ENCODE results near the gene KLHL40.

KLHL40 gene

DNA sequence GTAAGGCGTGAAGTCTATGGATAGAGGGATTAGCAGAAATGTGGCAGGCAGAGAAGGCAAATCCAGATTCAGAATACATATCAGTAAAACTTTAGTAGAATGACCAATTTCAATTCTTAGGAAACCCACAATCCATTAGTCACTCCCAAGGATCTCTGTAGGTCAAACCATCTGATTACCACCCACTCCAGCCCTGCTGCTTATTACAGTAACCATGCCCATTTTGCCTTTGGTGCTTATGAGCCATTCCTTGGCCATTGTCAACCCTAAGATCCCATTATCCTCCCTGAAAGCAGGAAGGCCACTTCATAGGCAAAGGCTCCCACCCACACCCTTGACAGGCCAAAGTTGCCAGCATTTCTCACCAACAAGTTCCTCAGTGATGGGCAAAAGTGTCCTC, 5.1 kb upstream of the KLHL40 start:
- Histone ChIP-seq H3K4me3 (no peak overlapping the region), H3K27ac (no peak overlapping the region)
- no peak for DNase-seq (ENCODE audit: low spot score)
- TF ChIP-seq, protein P1, sequence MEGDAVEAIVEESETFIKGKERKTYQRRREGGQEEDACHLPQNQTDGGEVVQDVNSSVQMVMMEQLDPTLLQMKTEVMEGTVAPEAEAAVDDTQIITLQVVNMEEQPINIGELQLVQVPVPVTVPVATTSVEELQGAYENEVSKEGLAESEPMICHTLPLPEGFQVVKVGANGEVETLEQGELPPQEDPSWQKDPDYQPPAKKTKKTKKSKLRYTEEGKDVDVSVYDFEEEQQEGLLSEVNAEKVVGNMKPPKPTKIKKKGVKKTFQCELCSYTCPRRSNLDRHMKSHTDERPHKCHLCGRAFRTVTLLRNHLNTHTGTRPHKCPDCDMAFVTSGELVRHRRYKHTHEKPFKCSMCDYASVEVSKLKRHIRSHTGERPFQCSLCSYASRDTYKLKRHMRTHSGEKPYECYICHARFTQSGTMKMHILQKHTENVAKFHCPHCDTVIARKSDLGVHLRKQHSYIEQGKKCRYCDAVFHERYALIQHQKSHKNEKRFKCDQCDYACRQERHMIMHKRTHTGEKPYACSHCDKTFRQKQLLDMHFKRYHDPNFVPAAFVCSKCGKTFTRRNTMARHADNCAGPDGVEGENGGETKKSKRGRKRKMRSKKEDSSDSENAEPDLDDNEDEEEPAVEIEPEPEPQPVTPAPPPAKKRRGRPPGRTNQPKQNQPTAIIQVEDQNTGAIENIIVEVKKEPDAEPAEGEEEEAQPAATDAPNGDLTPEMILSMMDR (IDR thresholded peaks at IDR 0.05): no peak

DNA sequence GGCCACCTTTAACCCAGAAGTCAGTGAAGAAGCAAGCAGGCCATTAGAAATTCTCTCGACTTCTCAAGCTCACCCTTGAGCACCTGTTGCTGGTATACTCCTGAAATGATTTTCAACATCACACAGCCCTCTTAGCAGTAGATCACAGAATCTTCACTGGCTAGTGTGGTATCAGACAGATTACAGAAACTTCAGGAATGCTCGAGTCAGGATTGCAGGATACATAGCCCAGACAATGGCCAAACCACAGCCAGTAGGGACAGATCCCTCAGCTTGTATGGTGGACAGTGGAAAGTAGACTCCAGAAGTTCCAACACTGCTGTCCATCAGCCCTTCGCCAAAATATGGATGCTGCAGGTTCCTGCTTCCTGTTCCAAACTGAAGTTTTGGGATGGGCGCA, 4.5 kb upstream of the KLHL40 start:
- DNase-seq (ENCODE audit: low spot score): no peak
- TF ChIP-seq, protein P1 (IDR thresholded peaks at IDR 0.05): no peak

DNA sequence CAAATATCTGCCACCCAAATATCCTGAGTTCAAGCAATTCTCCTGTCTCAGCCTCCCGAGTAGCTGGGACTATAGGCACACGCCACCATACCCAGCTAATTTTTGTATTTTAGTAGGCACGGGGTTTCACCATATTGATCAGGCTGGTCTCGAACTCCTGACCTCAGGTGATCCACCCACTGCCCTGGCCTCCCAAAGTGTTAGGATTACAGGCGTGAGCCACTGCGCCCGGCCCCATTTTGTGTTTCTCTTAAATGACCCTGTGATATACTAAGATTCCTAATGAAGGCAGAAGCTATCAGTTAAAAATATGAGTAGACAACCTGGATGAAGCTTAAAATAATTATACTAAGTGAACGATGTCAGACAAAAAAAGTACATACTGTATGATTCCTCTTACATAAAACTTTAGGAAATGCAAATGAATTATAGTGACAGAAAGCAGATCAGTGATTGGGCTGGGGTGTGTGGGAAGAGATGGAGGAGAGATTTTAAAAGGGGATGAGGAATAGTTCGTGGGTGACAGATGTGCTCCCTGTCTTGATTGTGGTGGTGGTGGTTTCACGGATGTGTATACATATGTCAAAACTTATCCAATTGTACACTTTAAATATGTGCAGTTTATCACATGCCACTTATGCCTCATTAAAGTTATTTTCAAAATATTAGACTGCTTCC, 3.8 kb upstream of the KLHL40 start:
- H3K4me3 ChIP-seq: no peak overlapping the region
- TF ChIP-seq, protein P1 (IDR thresholded peaks at IDR 0.05): no peak
- no peak overlapping the region for H3K27ac ChIP-seq
- DNase-seq (ENCODE audit: low spot score): no peak

More for the DNA sequence above, 4.5 kb upstream of the KLHL40 start:
- Histone ChIP-seq H3K4me3 (no peak overlapping the region), H3K27ac (no peak overlapping the region)

DNA sequence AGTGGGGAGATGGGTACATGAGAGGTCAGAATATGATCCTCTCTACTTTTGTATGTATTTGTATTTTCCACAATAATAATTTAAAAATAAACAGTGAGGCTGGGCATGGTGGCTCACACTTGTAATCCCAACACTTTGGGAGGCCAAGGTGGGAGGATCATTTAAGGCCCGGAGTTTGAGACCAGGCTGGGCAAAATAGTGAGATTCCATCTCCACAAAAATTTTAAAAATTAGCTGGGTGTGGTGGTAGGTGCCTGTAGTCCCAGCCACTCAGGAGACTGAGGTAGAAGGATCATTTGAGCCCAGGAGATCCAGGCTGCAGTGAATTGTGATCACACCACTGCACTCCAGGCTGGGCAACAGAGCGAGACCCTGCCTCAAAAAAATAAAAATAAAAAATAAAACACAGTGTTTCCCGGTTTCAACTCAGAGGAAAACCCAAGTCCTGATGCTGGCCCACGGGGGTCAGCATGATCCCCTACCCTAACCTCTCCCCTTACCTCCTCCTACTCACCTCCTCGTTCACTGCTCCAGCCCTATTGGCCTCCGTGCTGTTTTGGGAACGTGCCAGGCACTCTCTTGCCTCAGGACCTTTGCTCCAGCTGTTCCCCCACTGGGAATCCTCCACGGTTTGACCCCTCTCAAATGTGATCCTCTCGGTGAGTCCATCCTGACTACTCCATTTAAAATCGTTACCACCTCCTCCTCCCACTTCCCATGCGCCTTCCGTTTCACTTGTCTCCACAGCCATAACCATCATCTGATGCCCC, 2.9 kb upstream of the KLHL40 start:
- TF ChIP-seq, protein P1 (IDR thresholded peaks at IDR 0.05): no peak
- DNase-seq (ENCODE audit: low spot score): no peak
- Histone ChIP-seq H3K27ac (peak overlapping the region; percentile 23 to 53), H3K4me3 (no peak overlapping the region)

DNA sequence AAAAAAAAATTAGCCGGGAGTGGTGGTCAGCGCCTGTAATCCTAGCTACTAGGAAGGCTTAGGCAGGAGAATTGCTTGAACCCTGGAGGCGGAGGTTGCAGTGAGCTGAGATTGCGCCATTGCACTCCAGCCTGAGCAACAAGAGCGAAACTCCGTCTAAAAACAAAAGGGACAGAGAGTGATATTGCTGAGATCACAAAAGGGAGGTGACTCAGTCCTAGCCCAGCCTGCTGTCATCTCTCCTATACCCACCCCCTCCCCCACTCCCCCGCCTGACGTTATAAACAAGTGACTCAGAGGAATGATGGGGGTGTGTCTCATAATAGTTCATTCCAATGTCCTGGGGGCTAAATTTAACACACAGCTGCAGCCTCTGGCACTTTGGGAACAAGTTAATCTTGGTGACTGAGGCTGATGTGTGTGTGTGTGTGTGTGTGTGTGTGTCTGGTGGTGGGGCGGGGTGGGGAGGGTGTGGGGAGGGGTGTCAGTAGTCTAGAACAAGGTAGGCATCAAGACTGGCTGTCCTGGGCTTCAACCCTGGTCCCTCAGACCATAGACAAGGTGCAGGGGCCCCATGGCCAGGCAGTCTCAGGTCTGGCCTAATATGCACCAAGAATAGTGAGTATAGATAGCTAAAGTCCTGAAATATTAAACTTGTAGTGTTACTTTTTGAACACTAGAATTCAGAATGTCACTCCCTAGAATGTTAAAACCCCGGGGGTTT, 1.3 kb upstream of the KLHL40 start:
- H3K4me3 ChIP-seq: no peak overlapping the region
- TF ChIP-seq, protein P1 (IDR thresholded peaks at IDR 0.05): no peak

DNA sequence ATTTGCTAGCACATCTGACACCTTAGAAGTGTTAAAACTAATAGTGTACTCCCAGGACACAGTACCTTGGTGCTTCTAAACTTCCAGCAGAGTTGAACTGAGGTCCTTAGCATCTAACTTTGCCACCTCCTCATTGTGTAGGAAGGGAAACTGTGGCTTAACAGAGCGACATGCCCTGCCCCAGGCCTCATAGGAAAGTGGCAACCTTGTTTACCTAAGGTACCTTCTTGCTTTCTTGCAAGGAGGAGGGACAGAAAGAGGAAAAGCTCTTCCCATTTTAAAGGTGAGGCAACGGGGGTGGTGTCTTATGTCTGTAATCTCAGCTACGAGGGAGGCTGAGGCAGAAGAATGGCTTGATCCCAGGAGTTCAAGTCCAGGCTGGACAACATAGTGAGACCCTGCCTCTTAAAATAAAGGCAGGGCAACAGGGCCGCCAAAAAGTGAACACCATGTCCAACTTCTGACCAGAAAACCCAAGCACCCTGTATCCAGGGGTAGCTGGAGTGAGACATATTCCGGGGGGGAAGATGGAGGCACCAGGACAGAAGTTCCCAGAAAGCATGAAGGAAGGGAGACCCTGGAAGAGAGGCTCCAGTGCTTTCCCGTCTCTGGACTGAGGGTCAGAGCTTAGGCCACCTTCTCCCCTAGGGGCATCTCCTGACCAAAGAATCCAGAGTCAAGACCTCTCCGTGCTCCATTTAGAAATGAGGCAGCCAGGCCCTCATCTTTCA, 540 bp upstream of the KLHL40 start:
- TF ChIP-seq, protein P1 (IDR thresholded peaks at IDR 0.05): no peak
- no peak overlapping the region for H3K4me3 ChIP-seq
- no peak for DNase-seq (ENCODE audit: low spot score)
- peak overlapping the region; percentile 77 to 84 for H3K27ac ChIP-seq

More for the DNA sequence above, 1.3 kb upstream of the KLHL40 start:
- peak overlapping the region; percentile 77 to 88 for H3K27ac ChIP-seq
- peak; percentile 93 for DNase-seq (ENCODE audit: low spot score)
